CD4-positive, alpha-beta T cell treated with Interleukin-17A for 1 hour (primary cell): Measurements from ENCODE around the gene INTS6L.
"Not testable (repeated sequence)": the region's sequence is repeated elsewhere in the genome, so short reads cannot be mapped to it uniquely, and the experiment has no call there.

Source experiments
- DNase-seq: peaks from one replicate; pipeline ENCODE4 v3.0.0-alpha.2; 2020

INTS6L gene

DNA sequence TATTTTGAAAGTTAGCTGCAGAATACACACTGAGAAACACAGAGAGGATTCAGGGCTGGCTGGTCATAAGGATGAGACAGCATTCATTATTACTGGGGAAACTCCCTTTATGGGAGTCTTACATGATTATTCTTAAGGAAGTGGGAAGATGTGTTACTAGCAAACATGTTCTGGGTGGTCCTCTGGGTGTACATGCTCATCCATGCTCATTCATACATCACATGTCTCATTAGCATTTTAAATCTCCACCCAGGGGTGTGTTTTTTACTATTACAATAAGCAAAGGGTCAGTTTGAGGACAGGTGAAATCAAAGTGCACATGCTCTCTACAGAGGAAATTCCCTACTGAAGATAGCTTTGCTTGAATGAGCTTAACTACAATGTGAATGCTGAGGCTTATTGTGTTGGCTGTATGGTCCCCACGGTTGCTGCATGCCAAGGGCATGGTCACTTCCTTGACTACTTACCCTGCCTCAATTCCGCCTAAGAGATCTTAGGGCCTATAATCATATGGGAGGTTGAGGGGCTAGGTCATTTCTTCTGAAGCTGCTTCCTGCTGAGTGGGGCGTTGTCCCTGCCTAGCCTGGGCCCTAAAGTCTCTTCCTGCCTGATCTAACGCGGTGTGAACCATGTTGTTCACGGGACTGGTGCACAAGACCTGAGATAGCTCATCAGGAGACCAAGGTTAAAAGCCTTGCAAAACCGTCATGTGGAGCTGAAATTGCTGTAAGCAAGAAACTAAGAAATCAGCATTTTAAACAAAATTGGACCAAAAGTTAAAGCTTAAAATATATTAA, 104.1 kb downstream of the INTS6L start:
- DNase-seq, result not testable (repeated sequence)

- no peak for DNase-seq
Measured at GRCh38 chrX:135625995-135626394, 105.5 kb downstream of the INTS6L start.

- no peak for DNase-seq
Measured at GRCh38 chrX:135629342-135629741, 108.9 kb downstream of the INTS6L start.
